Measurements from ENCODE around the gene VAV3. TPM values are rescaled to one million over a fixed set of nuclear protein-coding genes. Genes with fewer than 3 reads are reported as not detected.
"Not testable (repeated sequence)": the region's sequence is repeated elsewhere in the genome, so short reads cannot be mapped to it uniquely, and the experiment has no call there.

VAV3 gene
- total RNA-seq, 1 donor from 2014 or later = 1.8 TPM

DNA sequence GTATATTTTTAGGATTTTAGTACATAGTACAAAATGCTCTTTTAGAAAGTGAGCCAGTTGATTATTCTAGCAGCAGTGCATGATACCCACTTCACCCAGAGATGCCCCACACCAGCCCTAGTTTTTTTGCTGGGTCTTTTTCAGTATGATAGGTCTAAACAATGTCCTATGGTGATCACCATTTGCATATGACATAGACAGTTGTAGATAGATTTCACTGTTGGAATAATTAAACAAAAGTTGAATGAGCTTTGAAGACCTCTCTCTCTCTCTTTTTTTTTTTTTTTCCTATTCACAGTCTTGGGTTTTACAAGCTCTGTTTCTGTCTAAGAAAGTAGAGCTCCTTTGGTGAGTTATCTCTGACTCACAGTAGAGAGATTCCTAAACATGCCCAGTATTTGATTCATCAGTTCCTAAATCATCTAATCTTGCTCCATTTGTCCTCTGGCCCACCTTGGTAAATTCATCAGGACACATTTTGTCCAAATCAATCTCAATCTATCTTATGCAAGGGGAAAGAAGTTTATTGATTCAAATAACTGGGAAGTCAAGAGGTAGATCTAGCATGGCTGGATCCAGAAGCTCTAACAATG, 44.7 kb upstream of the VAV3 start:
- Mint-ChIP-seq H3K27me3 (peaks cover 28% of the 10 kb centered on the region), H3K27ac (no peak overlapping the region), H3K36me3 (ENCODE audit: insufficient read depth) (no peaks in the 10 kb centered on the region), H3K4me3 (ENCODE audit: low read depth) (no peak overlapping the region), H3K9me3 (ENCODE audit: low read depth) (no peaks in the 10 kb centered on the region), H3K4me1 (ENCODE audit: low read depth) (peaks cover 3% of the 10 kb centered on the region)
- TF ChIP-seq, protein P1, sequence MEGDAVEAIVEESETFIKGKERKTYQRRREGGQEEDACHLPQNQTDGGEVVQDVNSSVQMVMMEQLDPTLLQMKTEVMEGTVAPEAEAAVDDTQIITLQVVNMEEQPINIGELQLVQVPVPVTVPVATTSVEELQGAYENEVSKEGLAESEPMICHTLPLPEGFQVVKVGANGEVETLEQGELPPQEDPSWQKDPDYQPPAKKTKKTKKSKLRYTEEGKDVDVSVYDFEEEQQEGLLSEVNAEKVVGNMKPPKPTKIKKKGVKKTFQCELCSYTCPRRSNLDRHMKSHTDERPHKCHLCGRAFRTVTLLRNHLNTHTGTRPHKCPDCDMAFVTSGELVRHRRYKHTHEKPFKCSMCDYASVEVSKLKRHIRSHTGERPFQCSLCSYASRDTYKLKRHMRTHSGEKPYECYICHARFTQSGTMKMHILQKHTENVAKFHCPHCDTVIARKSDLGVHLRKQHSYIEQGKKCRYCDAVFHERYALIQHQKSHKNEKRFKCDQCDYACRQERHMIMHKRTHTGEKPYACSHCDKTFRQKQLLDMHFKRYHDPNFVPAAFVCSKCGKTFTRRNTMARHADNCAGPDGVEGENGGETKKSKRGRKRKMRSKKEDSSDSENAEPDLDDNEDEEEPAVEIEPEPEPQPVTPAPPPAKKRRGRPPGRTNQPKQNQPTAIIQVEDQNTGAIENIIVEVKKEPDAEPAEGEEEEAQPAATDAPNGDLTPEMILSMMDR (IDR thresholded peaks at IDR 0.05; ENCODE audit: unreplicated experiment) = no peak
- no peak for DNase-seq (ENCODE audit: low spot score, unreplicated experiment)

DNA sequence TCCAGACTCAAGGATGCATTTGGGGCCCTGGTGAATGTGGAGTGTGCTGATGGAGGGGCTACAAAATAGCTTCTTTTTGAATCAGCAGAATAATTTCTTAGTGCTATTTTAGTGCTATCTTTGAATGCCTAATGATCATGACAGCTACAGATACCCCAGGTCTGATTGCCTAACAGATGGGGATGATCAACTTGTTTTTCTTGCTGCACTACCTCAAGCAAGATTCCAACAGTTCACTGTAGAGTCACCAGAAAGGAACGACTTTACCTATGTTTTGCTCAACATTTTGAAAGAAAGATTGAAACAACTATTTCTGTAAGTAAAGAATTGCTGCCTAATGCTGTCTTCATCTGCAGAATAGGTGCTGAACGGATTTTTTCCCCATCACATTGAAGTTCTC, 42.6 kb upstream of the VAV3 start:
- H3K27me3 Mint-ChIP-seq = peaks cover 20% of the 10 kb centered on the region
- TF ChIP-seq, protein P1 (IDR thresholded peaks at IDR 0.05; ENCODE audit: unreplicated experiment) = no peak
- H3K9me3 Mint-ChIP-seq (ENCODE audit: low read depth) = no peaks in the 10 kb centered on the region
- no peak overlapping the region for H3K4me3 Mint-ChIP-seq (ENCODE audit: low read depth)
- DNase-seq (ENCODE audit: low spot score, unreplicated experiment) = no peak
- H3K4me1 Mint-ChIP-seq (ENCODE audit: low read depth) = peaks cover 3% of the 10 kb centered on the region
- no peaks in the 10 kb centered on the region for H3K36me3 Mint-ChIP-seq (ENCODE audit: insufficient read depth)
- H3K27ac Mint-ChIP-seq = no peak overlapping the region

DNA sequence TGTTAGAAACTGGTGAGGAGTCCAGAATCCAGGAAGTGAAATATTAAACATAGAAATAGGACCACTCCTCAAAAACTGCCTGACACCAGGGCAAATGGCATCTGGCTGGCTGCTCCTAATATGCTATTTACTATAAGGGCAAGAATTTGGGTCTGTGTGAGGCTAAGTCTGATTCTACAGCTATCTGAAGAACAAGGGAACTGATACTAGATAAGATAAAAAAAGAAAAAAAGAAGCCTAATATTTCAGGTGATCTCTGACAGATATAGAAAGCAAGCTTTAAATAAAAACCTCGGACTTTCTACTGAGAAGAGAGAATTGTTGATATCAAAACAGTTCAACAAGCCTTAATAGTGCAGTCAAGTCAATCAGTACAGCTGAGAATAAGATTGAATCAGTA, 42.1 kb upstream of the VAV3 start:
- peaks cover 3% of the 10 kb centered on the region for H3K4me1 Mint-ChIP-seq (ENCODE audit: low read depth)
- H3K36me3 Mint-ChIP-seq (ENCODE audit: insufficient read depth) = no peaks in the 10 kb centered on the region
- no peak for DNase-seq (ENCODE audit: low spot score, unreplicated experiment)
- no peak overlapping the region for H3K27ac Mint-ChIP-seq
- TF ChIP-seq, protein P1 (IDR thresholded peaks at IDR 0.05; ENCODE audit: unreplicated experiment) = no peak
- peaks cover 20% of the 10 kb centered on the region for H3K27me3 Mint-ChIP-seq
- H3K9me3 Mint-ChIP-seq (ENCODE audit: low read depth) = no peaks in the 10 kb centered on the region
- H3K4me3 Mint-ChIP-seq (ENCODE audit: low read depth) = no peak overlapping the region

DNA sequence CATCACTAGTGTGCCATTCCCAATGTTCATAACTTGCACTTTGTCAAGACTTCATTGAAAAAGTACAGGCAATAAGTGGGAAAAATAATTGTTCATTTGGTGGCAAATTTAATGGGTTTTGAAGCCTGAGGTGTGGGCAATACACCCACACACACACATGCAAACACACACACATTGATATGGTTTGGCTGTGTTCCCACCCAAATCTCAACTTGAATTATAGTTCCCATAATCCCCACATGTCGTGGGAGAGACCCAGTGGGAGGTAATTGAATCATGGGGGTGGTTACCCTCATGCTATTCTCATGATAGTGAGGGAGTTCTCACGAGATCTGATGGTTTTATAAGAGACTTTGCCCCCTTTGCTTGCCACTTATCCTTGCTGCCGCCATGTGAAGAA, 39.9 kb upstream of the VAV3 start:
- not testable (repeated sequence) for DNase-seq (ENCODE audit: low spot score, unreplicated experiment); H3K4me3 Mint-ChIP-seq (ENCODE audit: low read depth); H3K27ac Mint-ChIP-seq; H3K4me1 Mint-ChIP-seq (ENCODE audit: low read depth); H3K9me3 Mint-ChIP-seq (ENCODE audit: low read depth); H3K36me3 Mint-ChIP-seq (ENCODE audit: insufficient read depth)
- peaks cover 11% of the 10 kb centered on the region for H3K27me3 Mint-ChIP-seq

DNA sequence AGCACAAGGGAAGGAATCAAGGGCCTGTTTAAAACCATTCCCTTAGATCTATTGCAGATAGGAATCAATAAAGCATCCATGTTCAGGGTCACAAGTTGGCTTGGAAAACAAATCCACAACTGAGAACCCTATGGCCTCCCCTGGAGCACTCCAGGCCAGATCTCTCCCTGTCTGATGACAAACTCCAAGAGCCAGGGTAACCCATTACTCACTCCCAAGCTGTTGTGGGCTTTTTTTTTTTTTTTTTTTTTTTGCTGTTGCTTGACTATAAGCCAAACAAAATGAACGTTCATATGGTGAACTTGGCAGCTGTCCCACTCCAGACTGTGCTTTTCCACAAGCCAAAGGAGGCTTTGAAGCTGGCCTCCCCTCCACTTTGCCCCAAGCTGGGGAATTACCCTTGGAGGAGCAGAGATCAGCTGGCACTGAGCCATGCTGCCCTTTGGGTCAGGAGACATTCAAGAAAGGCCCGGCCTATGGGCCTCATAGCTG, 35.7 kb upstream of the VAV3 start:
- no peak for DNase-seq (ENCODE audit: low spot score, unreplicated experiment)
- Mint-ChIP-seq H3K4me3 (ENCODE audit: low read depth) (no peak overlapping the region), H3K4me1 (ENCODE audit: low read depth) (no peaks in the 10 kb centered on the region), H3K27me3 (peaks cover 28% of the 10 kb centered on the region), H3K9me3 (ENCODE audit: low read depth) (no peaks in the 10 kb centered on the region), H3K27ac (no peak overlapping the region), H3K36me3 (ENCODE audit: insufficient read depth) (no peaks in the 10 kb centered on the region)
- TF ChIP-seq, protein P1 (IDR thresholded peaks at IDR 0.05; ENCODE audit: unreplicated experiment) = no peak

DNA sequence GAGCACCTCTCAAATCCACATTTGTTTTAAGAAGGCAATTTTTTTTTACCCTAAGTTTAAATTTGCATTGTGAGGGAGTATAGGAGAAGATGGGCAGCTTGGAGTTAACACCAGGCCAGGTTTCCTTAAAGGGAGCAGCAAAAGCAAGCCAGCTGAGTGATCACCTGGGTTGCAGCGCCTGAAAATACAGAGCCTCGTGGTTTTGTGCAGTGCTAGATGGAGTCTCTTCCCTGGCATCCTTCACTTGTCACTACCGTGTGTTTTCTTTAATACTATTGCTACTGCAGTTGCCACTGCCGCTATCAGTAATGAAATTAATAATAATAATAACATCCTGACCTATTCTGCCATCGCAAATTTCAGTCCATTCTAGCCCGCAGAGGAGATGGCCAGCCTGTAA, 35.2 kb upstream of the VAV3 start:
- Mint-ChIP-seq H3K9me3 (ENCODE audit: low read depth) (no peaks in the 10 kb centered on the region), H3K36me3 (ENCODE audit: insufficient read depth) (no peaks in the 10 kb centered on the region), H3K4me1 (ENCODE audit: low read depth) (no peaks in the 10 kb centered on the region), H3K27ac (no peak overlapping the region), H3K4me3 (ENCODE audit: low read depth) (no peak overlapping the region), H3K27me3 (peaks cover 29% of the 10 kb centered on the region)
- TF ChIP-seq, protein P1 (IDR thresholded peaks at IDR 0.05; ENCODE audit: unreplicated experiment) = no peak
- DNase-seq (ENCODE audit: low spot score, unreplicated experiment) = no peak

Data from progenitor cell of endocrine pancreas (in vitro differentiated cells).